Naive thymus-derived CD8-positive, alpha-beta T cell (primary cell): ENCODE data around the gene TNC. TPM values are rescaled to one million over a fixed set of nuclear protein-coding genes. Genes with fewer than 3 reads are reported as not detected.
A peak's percentile ranks its signal among the peaks of the same experiment; 100 is the strongest.

Source experiments
- ATAC-seq, 2 donors: fragments of 150-1000 bp; cut with Tn5 transposase in 1 of 2; sonication (Bioruptor Pico), chemical (Tn5 transposase) in 1 of 2; 1 replicate in 1 of 2; 2 replicates in 1 of 2; pipeline ENCODE4 v1.10.0; 2021; ENCODE audit warnings: mild to moderate bottlenecking in 2 of 2, moderate library complexity in 2 of 2
- POLR2A ChIA-PET: fragments of 350-600 bp; sonication (Branson Sonifier 250); formaldehyde crosslinking; loops from one replicate; lab custom pipeline; 2021; ENCODE audit warnings: antibody characterized with exemption; lab: Charles Lee
- DNase-seq, 10 donors: peaks; one replicate each; pipeline versions ENCODE4 v3.0.0 to v3.0.0-alpha.2; 2020 to 2022
- H3K27ac Mint-ChIP-seq, 10 donors: one replicate each; pipeline ENCODE4 v1.8.0; 2020 to 2022; ENCODE audit warnings: mild to moderate bottlenecking in 10 of 10, mixed read lengths in 10 of 10, moderate library complexity in 4 of 10, inconsistent platforms in 1 of 10
- H3K27me3 Mint-ChIP-seq, 5 donors: one replicate each; pipeline ENCODE4 v1.8.0; 2021 to 2022; ENCODE audit warnings: mixed read lengths in 5 of 5
- H3K36me3 Mint-ChIP-seq, 3 donors: one replicate each; pipeline ENCODE4 v1.8.0; 2020 to 2022; ENCODE audit warnings: mixed read lengths in 3 of 3, mild to moderate bottlenecking in 2 of 3, inconsistent platforms in 1 of 3
- H3K4me1 Mint-ChIP-seq, 4 donors: one replicate each; pipeline ENCODE4 v1.8.0; 2021 to 2022; ENCODE audit warnings: mixed read lengths in 4 of 4
- H3K4me3 Mint-ChIP-seq, 10 donors: one replicate each; pipeline ENCODE4 v1.8.0; 2020 to 2022; ENCODE audit warnings: mild to moderate bottlenecking in 10 of 10, mixed read lengths in 10 of 10, moderate library complexity in 6 of 10, inconsistent platforms in 1 of 10
- H3K9me3 Mint-ChIP-seq, 9 donors: one replicate each; pipeline ENCODE4 v1.8.0; 2020 to 2022; ENCODE audit warnings: mixed read lengths in 9 of 9, mild to moderate bottlenecking in 3 of 9, inconsistent platforms in 1 of 9, moderate library complexity in 1 of 9
- polyA plus RNA-seq, 3 donors: library from polyadenylated mRNA; unstranded; fragments of 300-500 nt; fragmentation: Illumina TruSeq; gene quantifications; one replicate each; pipeline ENCODE4 v1.2.3, GENCODE V29; 2021
- total RNA-seq, 8 experiments: library from RNA in 2 of 8; stranded (reverse) in 2 of 8; gene quantifications; one replicate each; pipeline ENCODE4 v1.2.3 and lab custom pipeline; 2021 to 2026

TNC gene
- total and polyA plus RNA-seq, 5 experiments from 2014 or later = not detected

DNA sequence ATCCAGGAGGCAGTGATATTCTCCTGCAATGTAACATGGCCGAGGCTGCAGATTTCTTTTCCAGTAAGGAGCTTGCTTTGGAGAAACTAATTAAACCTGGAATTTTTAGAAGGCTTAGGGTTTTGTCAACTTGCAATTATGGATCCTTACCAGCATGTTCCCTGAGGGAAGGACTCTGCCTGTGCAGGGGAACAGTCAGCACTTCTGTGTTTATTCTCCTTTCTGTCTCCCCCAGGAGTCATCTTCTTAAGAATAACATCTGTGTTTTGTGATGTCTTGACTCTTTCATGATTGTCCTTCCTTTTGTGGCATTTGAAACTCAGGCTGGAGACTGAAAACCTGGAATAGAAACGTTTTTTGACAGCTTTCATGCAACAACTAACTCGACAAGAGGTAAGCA is 107.1 kb downstream of the TNC start:
- Mint-ChIP-seq H3K4me1 (peaks cover 5 to 19% (median 13%) of the 10 kb centered on the region in 4 donors), H3K27me3 (peaks cover 0 to 4% (median 1%) of the 10 kb centered on the region in 5 donors)

DNA sequence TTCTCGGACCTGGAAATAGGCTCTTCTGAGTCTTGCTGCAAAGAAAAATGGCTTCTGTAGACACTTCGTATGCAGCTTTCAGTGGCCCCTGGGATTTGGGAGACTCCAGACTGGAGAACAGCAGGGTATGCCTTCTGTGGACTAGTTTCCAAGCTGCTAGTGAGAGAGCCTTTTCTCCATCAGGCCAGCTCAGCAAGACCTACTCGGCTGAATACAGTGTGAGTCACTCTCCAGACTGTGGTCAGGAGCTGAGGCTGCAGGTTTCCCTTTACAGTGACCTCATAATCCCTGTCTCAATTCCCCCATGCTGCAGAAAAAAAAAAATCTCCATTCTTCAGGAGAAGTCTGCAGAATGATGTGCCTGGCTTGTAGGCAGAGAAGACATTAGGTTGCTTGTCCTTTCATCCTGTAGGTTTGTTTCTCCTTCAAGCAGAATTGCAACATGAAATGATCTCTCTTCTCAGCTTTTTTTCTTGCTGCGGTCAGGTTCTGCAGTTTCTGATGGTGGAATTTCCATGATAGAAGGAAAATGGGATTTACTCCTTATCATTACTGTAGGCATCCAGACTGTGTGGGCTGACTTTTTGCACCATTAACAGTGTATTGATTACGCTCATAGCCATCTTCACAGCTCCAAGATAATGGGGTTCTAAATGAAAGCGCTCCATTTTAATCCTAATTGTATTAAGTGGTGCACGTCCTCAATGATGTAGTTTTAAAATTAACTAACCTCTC is 109.3 kb downstream of the TNC start:
- ATAC-seq = no peak
- peaks cover under 1 to 12% (median 7%) of the 10 kb centered on the region in 4 donors for H3K4me1 Mint-ChIP-seq
- H3K4me3 Mint-ChIP-seq = no peak overlapping the region
- no peaks in the 10 kb centered on the region for H3K9me3 Mint-ChIP-seq
- POLR2A ChIA-PET = no interaction called here
- no peaks in the 10 kb centered on the region for H3K27me3 Mint-ChIP-seq
- H3K27ac Mint-ChIP-seq = no peak overlapping the region
- DNase-seq = no peak
- H3K36me3 Mint-ChIP-seq = no peaks in the 10 kb centered on the region

More for the DNA sequence above, 107.1 kb downstream of the TNC start:
- Mint-ChIP-seq H3K9me3 (no peaks in the 10 kb centered on the region), H3K27ac (peak overlapping the region in 1 of 10 donors; percentile 0), H3K4me3 (no peak overlapping the region), H3K36me3 (no peaks in the 10 kb centered on the region)
- DNase-seq (no peak), ATAC-seq (no peak)
- POLR2A ChIA-PET = no interaction called here

DNA sequence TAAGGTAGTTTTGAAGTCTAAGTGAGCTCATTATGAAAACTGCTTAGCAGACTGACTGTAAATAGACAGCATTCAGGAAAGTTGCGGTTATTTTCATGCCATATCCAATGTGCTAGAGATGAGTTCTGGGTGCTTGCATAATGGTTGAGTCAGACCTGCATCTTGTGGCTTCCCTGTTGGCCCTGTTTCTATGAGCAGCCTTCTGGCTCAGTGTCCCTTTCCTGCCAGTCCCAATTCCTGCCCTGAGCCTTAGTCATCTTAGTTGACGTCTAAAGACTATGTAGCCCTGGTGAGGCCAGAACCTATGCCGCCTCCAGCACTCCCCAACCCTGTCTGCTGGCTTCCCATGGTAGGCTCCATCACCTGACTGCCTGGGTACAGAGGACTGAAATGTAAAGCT is 111.3 kb downstream of the TNC start:
- Mint-ChIP-seq H3K27me3 (no peaks in the 10 kb centered on the region), H3K9me3 (no peaks in the 10 kb centered on the region), H3K4me1 (peaks cover 2 to 12% (median 6%) of the 10 kb centered on the region in 4 donors), H3K27ac (peak overlapping the region in 1 of 10 donors; percentile 22), H3K36me3 (no peaks in the 10 kb centered on the region), H3K4me3 (no peak overlapping the region)
- POLR2A ChIA-PET = no interaction called here
- no peak for ATAC-seq
- no peak for DNase-seq

DNA sequence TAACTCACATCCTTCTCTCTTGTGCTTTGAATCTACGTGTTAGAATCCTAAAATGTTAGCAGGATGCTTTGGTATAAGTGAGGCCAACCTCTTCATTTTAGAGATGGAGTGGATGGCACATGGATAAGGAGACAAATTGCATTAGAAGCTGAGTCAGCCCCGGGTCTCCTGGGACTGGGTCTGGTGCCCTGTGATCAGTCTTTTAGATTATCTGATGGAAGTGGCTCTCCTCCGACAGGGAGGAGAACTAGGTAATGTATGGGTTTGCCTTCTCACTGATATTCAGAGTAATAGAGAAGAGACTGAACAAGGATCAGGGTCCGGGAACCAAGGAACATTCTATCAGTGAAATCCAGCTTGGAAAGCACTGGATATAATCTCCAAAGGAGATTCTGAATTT is 112.6 kb downstream of the TNC start:
- H3K27me3 Mint-ChIP-seq = peaks cover 0 to 2% (median 0%) of the 10 kb centered on the region in 5 donors
- no peak for DNase-seq
- H3K36me3 Mint-ChIP-seq = no peaks in the 10 kb centered on the region
- no peaks in the 10 kb centered on the region for H3K9me3 Mint-ChIP-seq
- ATAC-seq = no peak
- H3K27ac Mint-ChIP-seq = peak overlapping the region in 2 of 10 donors; percentile 46 to 47
- POLR2A ChIA-PET = interaction anchor here (0.6 kb wide), 1 partner anchor 611 kb away, joined by 5 read pairs; no protein-coding TSS in a partner anchor
- no peak overlapping the region for H3K4me3 Mint-ChIP-seq
- peaks cover 2 to 14% (median 7%) of the 10 kb centered on the region in 4 donors for H3K4me1 Mint-ChIP-seq

DNA sequence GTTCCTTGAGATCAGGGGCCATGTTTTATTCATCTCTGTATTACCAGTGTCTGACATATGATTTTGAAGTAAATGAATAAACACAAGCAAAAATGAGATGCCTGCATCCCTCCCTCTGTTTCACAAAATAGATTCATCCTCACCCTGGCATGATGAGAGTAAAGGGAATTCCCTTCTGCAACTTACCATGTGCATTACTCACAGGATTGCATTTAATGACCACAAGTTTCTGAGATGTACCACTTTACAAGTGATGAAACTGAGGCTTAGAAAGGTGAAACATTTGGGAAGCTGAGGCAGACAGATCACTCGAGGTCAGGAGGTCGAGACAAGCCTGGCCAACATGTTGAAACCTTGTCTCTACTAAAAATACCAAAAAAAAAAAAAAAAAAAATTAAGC is 113.4 kb downstream of the TNC start:
- ATAC-seq = no peak
- H3K4me1 Mint-ChIP-seq = peaks cover 2 to 14% (median 7%) of the 10 kb centered on the region in 4 donors

DNA sequence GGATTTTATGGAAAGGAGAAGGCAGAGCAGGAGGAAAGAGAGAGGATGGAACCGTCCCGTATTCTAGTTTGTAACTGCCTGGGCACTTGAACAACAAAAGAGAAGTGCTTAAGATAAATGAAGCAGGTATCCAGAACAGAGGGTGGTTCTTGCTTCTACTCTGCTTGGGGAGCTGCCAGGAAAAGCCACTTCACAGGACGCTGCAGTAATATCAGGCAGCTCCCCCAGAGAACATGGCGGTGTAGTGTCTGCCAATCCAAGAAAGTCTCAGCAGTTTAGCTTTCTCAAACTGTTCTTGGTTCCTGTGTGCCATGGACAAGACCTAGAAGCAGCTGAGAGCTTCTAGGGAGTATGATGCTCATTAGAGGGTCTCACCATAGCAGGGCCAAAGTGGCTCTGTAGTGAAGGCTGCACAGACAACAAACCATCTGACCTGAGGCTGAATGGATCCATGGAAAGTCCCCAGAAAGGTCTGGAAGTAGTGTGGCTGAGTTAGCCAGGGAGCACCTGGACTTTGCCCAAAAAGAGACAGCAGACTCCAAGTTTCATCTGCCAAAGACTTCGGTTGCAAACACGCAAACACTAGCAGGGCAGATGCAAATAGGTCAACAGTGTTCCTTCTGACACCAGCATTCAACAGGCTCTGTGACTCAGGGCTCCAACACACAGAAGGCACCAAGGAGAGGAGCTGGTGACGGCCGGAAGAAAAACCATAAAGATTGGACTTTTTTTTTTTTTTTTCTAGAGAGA is 115.4 kb downstream of the TNC start:
- H3K4me1 Mint-ChIP-seq = peaks cover 2 to 14% (median 7%) of the 10 kb centered on the region in 4 donors
- ATAC-seq = peak in 1 of 2 donors; percentile 30
- DNase-seq = peak in 1 of 10 donors; percentile 19
- H3K9me3 Mint-ChIP-seq = no peaks in the 10 kb centered on the region
- no peak overlapping the region for H3K4me3 Mint-ChIP-seq
- H3K36me3 Mint-ChIP-seq = no peaks in the 10 kb centered on the region
- POLR2A ChIA-PET = no interaction called here
- peak overlapping the region in 1 of 10 donors; percentile 61 for H3K27ac Mint-ChIP-seq
- H3K27me3 Mint-ChIP-seq = peaks cover 0 to 2% (median 0%) of the 10 kb centered on the region in 5 donors

More for the DNA sequence above, 113.4 kb downstream of the TNC start:
- POLR2A ChIA-PET = interaction anchor here (0.6 kb wide), 1 partner anchor 610 kb away, joined by 5 read pairs; no protein-coding TSS in a partner anchor
- peaks cover 0 to 2% (median 0%) of the 10 kb centered on the region in 5 donors for H3K27me3 Mint-ChIP-seq
- H3K36me3 Mint-ChIP-seq = no peaks in the 10 kb centered on the region
- no peak for DNase-seq
- peak overlapping the region in 1 of 10 donors; percentile 22 for H3K27ac Mint-ChIP-seq
- no peaks in the 10 kb centered on the region for H3K9me3 Mint-ChIP-seq
- no peak overlapping the region for H3K4me3 Mint-ChIP-seq

DNA sequence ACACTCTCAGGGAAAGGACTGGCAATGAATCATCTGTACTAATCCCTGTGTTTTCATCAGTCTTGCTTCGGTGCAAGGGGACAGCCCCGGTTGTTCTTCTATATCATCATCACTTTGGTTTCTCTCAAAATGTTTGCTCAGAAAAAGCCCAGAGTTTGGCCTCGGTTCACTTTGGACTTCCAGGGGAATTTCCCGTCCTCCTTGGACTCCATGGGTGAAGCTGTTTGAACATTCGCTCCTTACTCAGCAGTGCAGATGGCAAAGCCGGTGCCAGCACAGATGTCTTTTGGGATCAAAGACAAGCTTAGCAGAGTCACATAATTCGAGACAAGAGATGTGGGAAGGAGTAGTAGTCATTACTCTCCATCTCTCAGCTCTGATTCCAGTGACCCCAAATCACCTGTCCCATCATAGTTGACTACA is 117.7 kb downstream of the TNC start:
- Mint-ChIP-seq H3K4me3 (no peak overlapping the region), H3K36me3 (no peaks in the 10 kb centered on the region), H3K27me3 (peaks cover 0 to 2% (median 0%) of the 10 kb centered on the region in 5 donors), H3K4me1 (peaks cover 2 to 14% (median 7%) of the 10 kb centered on the region in 4 donors), H3K9me3 (no peaks in the 10 kb centered on the region), H3K27ac (no peak overlapping the region)
- no peak for ATAC-seq
- no peak for DNase-seq
- POLR2A ChIA-PET = no interaction called here

DNA sequence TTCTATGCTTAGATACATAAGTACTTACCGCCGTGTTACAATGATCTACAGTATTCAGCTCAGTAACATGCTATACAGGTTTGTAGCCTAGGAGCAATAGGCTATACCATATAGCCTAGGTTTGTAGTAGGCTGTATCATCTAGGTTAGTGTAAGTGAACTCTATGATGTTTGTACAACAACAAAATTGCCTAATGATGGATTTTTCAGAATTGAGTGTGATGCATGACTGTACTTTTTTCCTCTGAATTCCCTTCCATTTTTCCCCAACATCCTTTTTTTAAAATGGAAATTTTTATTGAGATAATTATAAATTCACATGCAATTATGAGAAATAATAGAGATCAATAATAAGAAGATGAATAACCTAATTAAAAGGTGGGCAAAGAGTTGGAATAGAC is 119.6 kb downstream of the TNC start:
- Mint-ChIP-seq H3K4me3 (no peak overlapping the region), H3K27me3 (peaks cover 0 to 2% (median 0%) of the 10 kb centered on the region in 5 donors), H3K4me1 (peaks cover 2 to 14% (median 7%) of the 10 kb centered on the region in 4 donors), H3K9me3 (no peaks in the 10 kb centered on the region), H3K36me3 (no peaks in the 10 kb centered on the region), H3K27ac (peak overlapping the region in 1 of 10 donors; percentile 18)
- no peak for DNase-seq
- ATAC-seq = no peak
- POLR2A ChIA-PET = no interaction called here

DNA sequence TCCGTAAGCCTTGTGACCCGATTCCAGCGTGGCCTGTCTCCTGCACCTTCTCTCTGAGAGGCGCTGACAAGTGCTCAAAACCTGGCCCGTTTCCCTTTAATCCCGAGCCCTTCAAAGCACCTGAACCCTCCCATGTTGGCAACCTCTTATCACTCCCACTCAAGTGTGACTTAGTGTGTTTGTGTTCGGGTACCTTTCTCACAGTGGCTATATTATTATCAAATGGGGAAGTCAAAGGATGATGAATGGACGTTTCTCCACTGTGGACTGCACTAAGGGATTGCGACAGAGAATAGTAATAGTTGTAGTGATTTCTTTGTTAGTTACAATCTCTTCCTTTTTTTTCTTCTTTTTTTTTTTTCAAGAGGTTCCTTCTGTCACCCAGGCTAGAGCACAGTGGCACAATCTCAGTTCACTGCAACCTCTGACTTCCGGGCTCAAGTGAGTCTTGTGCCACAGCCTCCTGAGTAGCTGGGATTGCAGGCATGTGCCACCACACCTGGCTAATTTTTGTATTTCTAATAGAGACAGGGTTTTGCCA is 122.2 kb downstream of the TNC start:
- H3K27ac Mint-ChIP-seq = no peak overlapping the region
- H3K4me3 Mint-ChIP-seq = no peak overlapping the region
- H3K9me3 Mint-ChIP-seq = no peaks in the 10 kb centered on the region
- peaks cover under 1 to 9% (median 5%) of the 10 kb centered on the region in 4 donors for H3K4me1 Mint-ChIP-seq
- POLR2A ChIA-PET = no interaction called here
- no peaks in the 10 kb centered on the region for H3K27me3 Mint-ChIP-seq
- ATAC-seq (no peak), DNase-seq (no peak)
- no peaks in the 10 kb centered on the region for H3K36me3 Mint-ChIP-seq

DNA sequence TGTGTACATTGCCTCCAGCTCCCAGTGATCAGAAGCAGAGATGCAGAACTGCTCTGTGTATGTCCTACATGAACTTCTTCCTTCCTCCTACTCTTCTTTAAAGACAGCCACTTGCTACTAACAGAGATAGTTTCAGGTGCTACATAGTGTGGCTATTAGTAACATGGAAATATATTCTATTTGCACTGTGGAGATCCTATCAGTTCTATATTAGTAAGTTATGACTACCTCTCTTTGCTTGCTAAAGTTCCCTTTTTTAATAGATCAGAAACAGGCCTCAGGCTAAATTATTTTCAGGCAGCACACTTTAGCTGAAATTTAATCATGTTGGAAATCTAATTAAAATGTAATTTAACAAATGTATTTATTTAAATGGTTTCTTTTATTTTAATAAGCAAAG is 123.2 kb downstream of the TNC start:
- Mint-ChIP-seq H3K4me3 (no peak overlapping the region), H3K36me3 (no peaks in the 10 kb centered on the region), H3K4me1 (peaks cover 8 to 19% (median 14%) of the 10 kb centered on the region in 4 donors), H3K27me3 (no peaks in the 10 kb centered on the region), H3K27ac (no peak overlapping the region), H3K9me3 (no peaks in the 10 kb centered on the region)
- POLR2A ChIA-PET = no interaction called here
- DNase-seq (no peak), ATAC-seq (no peak)

DNA sequence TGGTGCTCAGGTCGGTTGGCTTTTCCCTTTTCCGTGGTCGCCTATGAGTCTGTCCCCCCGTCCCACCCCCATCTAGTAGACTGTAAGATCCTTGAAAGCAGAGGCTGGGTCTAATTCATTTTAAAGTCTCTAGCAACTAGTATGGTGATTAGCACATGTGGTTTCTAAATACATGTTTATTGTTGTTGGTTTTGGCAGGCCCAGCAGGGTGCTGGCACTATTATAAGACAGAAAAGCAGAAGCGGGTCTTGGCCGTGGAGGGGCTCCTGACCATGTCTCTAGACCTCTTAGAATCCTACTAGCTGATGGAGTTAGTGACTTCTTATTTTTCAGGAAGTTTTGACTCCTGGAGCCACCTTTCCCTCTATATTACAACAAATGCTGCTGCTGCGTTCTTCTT is 126.1 kb downstream of the TNC start:
- no peaks in the 10 kb centered on the region for H3K9me3 Mint-ChIP-seq
- H3K27me3 Mint-ChIP-seq = no peaks in the 10 kb centered on the region
- POLR2A ChIA-PET = interaction anchor here (0.6 kb wide), 1 partner anchor 393 kb away, joined by 4 read pairs; no protein-coding TSS in a partner anchor
- no peak overlapping the region for H3K4me3 Mint-ChIP-seq
- H3K36me3 Mint-ChIP-seq = no peaks in the 10 kb centered on the region
- H3K27ac Mint-ChIP-seq = peak overlapping the region in 6 of 10 donors; percentile 16 to 73 (median 34)
- no peak for ATAC-seq
- H3K4me1 Mint-ChIP-seq = peaks cover 17 to 41% (median 29%) of the 10 kb centered on the region in 4 donors
- DNase-seq = no peak

DNA sequence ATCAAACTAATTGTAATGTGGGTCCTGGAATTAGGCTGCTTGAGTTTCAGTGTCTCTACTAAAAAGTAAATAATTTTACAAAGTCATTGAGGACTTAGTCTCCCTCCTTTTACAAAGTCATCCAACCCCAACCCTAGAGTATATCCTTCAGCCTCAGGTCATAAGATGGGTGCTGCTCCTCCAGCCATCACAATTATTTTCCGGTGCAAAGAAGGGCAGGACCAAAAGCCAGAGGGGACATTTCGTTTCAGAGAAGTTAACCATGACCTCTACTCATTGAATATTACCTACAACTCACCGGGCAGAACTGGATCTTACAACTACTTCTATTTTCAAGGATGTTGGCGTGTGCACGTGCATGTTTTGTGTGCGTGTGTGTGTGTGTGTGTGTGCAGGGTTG is 127.1 kb downstream of the TNC start:
- no peak overlapping the region for H3K4me3 Mint-ChIP-seq
- H3K27me3 Mint-ChIP-seq = no peaks in the 10 kb centered on the region
- POLR2A ChIA-PET = interaction anchor here (0.6 kb wide), 1 partner anchor 392 kb away, joined by 4 read pairs; no protein-coding TSS in a partner anchor

More for the DNA sequence above, 127.1 kb downstream of the TNC start:
- no peaks in the 10 kb centered on the region for H3K9me3 Mint-ChIP-seq
- no peaks in the 10 kb centered on the region for H3K36me3 Mint-ChIP-seq
- H3K4me1 Mint-ChIP-seq = peaks cover 17 to 41% (median 29%) of the 10 kb centered on the region in 4 donors
- ATAC-seq (no peak), DNase-seq (no peak)
- H3K27ac Mint-ChIP-seq = peak overlapping the region in 4 of 10 donors; percentile 2 to 91 (median 38)
